H9 (cell line): Measurements from ENCODE around the gene GALT. TPM values are rescaled to one million over a fixed set of nuclear protein-coding genes. Genes with fewer than 3 reads are reported as not detected.

Source experiments
- DNase-seq: peaks from one replicate; pipeline ENCODE4 v3.0.0-alpha.2; 2017
- H2AFZ ChIP-seq: one replicate; pipeline ENCODE4 v1.6.1; 2013; ENCODE audit warnings: mild to moderate bottlenecking, low read length, control low read depth, moderate library complexity
- H2AK5ac ChIP-seq: 2 replicates; pipeline ENCODE4 v1.6.1; 2013; ENCODE audit warnings: low read length, control low read depth, mixed read lengths; ENCODE audit not compliant: insufficient read length
- H2BK120ac ChIP-seq: one replicate; pipeline ENCODE4 v1.6.1; 2013; ENCODE audit warnings: low read depth, mild to moderate bottlenecking, low read length, control low read depth, inconsistent platforms; ENCODE audit not compliant: poor library complexity, severe bottlenecking
- H2BK12ac ChIP-seq: 2 replicates; pipeline ENCODE4 v1.6.1; 2013; ENCODE audit warnings: low read length, control low read depth, mixed read lengths, low read depth; ENCODE audit not compliant: insufficient read length
- H2BK15ac ChIP-seq: 2 replicates; pipeline ENCODE4 v1.6.1; 2013; ENCODE audit warnings: low read depth, low read length, control low read depth
- H2BK20ac ChIP-seq: one replicate; pipeline ENCODE4 v1.6.1; 2013; ENCODE audit warnings: low read depth, mild to moderate bottlenecking, low read length, control low read depth, inconsistent platforms; ENCODE audit not compliant: poor library complexity, severe bottlenecking
- H2BK5ac ChIP-seq: 2 replicates; pipeline ENCODE4 v1.6.1; 2013; ENCODE audit warnings: low read length, control low read depth, mixed read lengths; ENCODE audit not compliant: insufficient read length
- H3K14ac ChIP-seq: 2 replicates; pipeline ENCODE4 v1.6.1; 2013; ENCODE audit warnings: low read length, control low read depth; ENCODE audit not compliant: insufficient read depth
- H3K18ac ChIP-seq: 2 replicates; pipeline ENCODE4 v1.6.1; 2013; ENCODE audit warnings: low read depth, mild to moderate bottlenecking, mixed read lengths, low read length, control low read depth; ENCODE audit not compliant: insufficient read length
- H3K23ac ChIP-seq: 2 replicates; pipeline ENCODE4 v1.6.1; 2013; ENCODE audit warnings: low read length, control low read depth, mixed read lengths, low read depth; ENCODE audit not compliant: insufficient read length
- H3K23me2 ChIP-seq: 2 replicates; pipeline ENCODE4 v1.6.1; 2013; ENCODE audit warnings: low read depth, mild to moderate bottlenecking, mixed read lengths, low read length, control low read depth; ENCODE audit not compliant: insufficient read length, poor library complexity, severe bottlenecking
- H3K27ac ChIP-seq: 2 replicates; pipeline ENCODE4 v1.5.1; 2013; ENCODE audit warnings: low read length, control low read depth, mixed read lengths, low read depth; ENCODE audit not compliant: insufficient read length
- H3K27me3 ChIP-seq: 2 replicates; pipeline ENCODE4 v1.6.1; 2013; ENCODE audit warnings: low read length, control low read depth, inconsistent platforms; ENCODE audit not compliant: insufficient read depth
- H3K4ac ChIP-seq: 2 replicates; pipeline ENCODE4 v1.6.1; 2013; ENCODE audit warnings: low read depth, mild to moderate bottlenecking, control low read depth, inconsistent platforms, low read length, moderate library complexity
- H3K4me1 ChIP-seq: 2 replicates; pipeline ENCODE4 v1.6.1; 2013; ENCODE audit warnings: low read length, control low read depth, inconsistent platforms; ENCODE audit not compliant: insufficient read depth
- H3K4me2 ChIP-seq: 2 replicates; pipeline ENCODE4 v1.6.1; 2013; ENCODE audit warnings: low read length, control low read depth, mixed read lengths; ENCODE audit not compliant: insufficient read length, insufficient read depth
- H3K56ac ChIP-seq: 2 replicates; pipeline ENCODE4 v1.6.1; 2013; ENCODE audit warnings: low read depth, mild to moderate bottlenecking, mixed read lengths, low read length, control low read depth; ENCODE audit not compliant: insufficient read length
- H3K79me1 ChIP-seq: 2 replicates; pipeline ENCODE4 v1.6.1; 2013; ENCODE audit warnings: low read depth, mild to moderate bottlenecking, moderate library complexity, low read length, control low read depth, inconsistent platforms; ENCODE audit not compliant: insufficient read depth, poor library complexity, severe bottlenecking
- H3K79me2 ChIP-seq: 2 replicates; pipeline ENCODE4 v1.6.1; 2013; ENCODE audit warnings: low read length, control low read depth, inconsistent platforms; ENCODE audit not compliant: insufficient read depth
- H3K9ac ChIP-seq: 2 replicates; pipeline ENCODE4 v1.6.1; 2013; ENCODE audit warnings: low read length, control low read depth, mixed read lengths; ENCODE audit not compliant: insufficient read length; ENCODE audit errors: extremely low read depth
- H3K9me3 ChIP-seq: one replicate; pipeline ENCODE4 v1.6.1; 2013; ENCODE audit warnings: low read depth, low read length, inconsistent platforms; ENCODE audit not compliant: control insufficient read depth
- H3T11ph ChIP-seq: one replicate; pipeline ENCODE4 v1.6.1; 2013; ENCODE audit warnings: mild to moderate bottlenecking, low read length, control low read depth, inconsistent platforms
- H4K20me1 ChIP-seq: one replicate; pipeline ENCODE4 v1.6.1; 2013; ENCODE audit not compliant: control insufficient read depth, insufficient read length, insufficient read depth
- H4K5ac ChIP-seq: 2 replicates; pipeline ENCODE4 v1.6.1; 2013; ENCODE audit warnings: low read depth, mild to moderate bottlenecking, mixed read lengths, low read length, control low read depth; ENCODE audit not compliant: insufficient read length
- H4K8ac ChIP-seq: replicated peaks from 2 replicates; pipeline ENCODE4 v1.6.1; 2013; ENCODE audit warnings: low read length, control low read depth, mixed read lengths, low read depth; ENCODE audit not compliant: insufficient read length
- H4K91ac ChIP-seq: 2 replicates; pipeline ENCODE4 v1.6.1; 2013; ENCODE audit warnings: low read depth, mild to moderate bottlenecking, moderate library complexity, mixed read lengths, low read length, control low read depth; ENCODE audit not compliant: insufficient read length
- H3K27ac Mint-ChIP-seq, 3 experiments: 2 replicates in 2 of 3; 3 replicates in 1 of 3; pipeline ENCODE4 v1.8.0; 2020 to 2021; ENCODE audit warnings: mixed read lengths in 3 of 3, mild to moderate bottlenecking in 1 of 3, moderate library complexity in 1 of 3
- H3K27me3 Mint-ChIP-seq: 2 replicates; pipeline ENCODE4 v1.8.0; 2021; ENCODE audit warnings: low read depth, mild to moderate bottlenecking, moderate library complexity, mixed read lengths
- H3K36me3 Mint-ChIP-seq, 3 experiments: 2 replicates in 2 of 3; 3 replicates in 1 of 3; pipeline ENCODE4 v1.8.0; 2020 to 2021; ENCODE audit warnings: low read depth in 3 of 3, mixed read lengths in 3 of 3; ENCODE audit not compliant: insufficient read depth in 1 of 3
- H3K4me1 Mint-ChIP-seq, 2 experiments: 2 replicates each; pipeline ENCODE4 v1.8.0; 2020; ENCODE audit warnings: mixed read lengths in 2 of 2
- H3K4me3 Mint-ChIP-seq, 2 experiments: 2 replicates in 1 of 2; 3 replicates in 1 of 2; pipeline ENCODE4 v1.8.0; 2020 to 2021; ENCODE audit warnings: mild to moderate bottlenecking in 2 of 2, mixed read lengths in 2 of 2, moderate library complexity in 1 of 2
- H3K9me3 Mint-ChIP-seq, 2 experiments: 2 replicates in 1 of 2; 3 replicates in 1 of 2; pipeline ENCODE4 v1.8.0; 2020; ENCODE audit warnings: mild to moderate bottlenecking in 2 of 2, mixed read lengths in 2 of 2, moderate library complexity in 1 of 2
- CTCF ChIP-seq: fragments of 200-600 bp; sonication (generic); conservative IDR thresholded peaks from 3 replicates; pipeline ENCODE4 v1.8.0; 2021; ENCODE audit warnings: antibody characterized with exemption, mild to moderate bottlenecking
- WGBS: extraction: QIAGEN DNeasy Blood & Tissue Kit; methylation state at CpG from one replicate; pipeline ENCODE4 v1.1.7; 2013; ENCODE audit warnings: missing lambda C conversion rate, low lambda C conversion rate, mixed read lengths; ENCODE audit not compliant: insufficient read length; ENCODE audit errors: extremely low coverage; 5-methylcytosine and 5-hydroxymethylcytosine counted together
- total RNA-seq: library from RNA; stranded (reverse); gene quantifications from 2 replicates; pipeline ENCODE4 v1.2.1, GENCODE V29; 2021

GALT gene
- total RNA-seq, 1 experiment from 2014 or later: 41.5 TPM

- H3K79me2 ChIP-seq: no peaks in the 10 kb centered on the region
- no peak for DNase-seq
- no peak overlapping the region for H2AK5ac ChIP-seq
- no peaks in the 10 kb centered on the region for H3K27me3 ChIP-seq
- Mint-ChIP-seq H3K36me3 (peaks cover 24 to 27% (median 24%) of the 10 kb centered on the region in 3 experiments), H3K27ac (no peak overlapping the region), H3K4me1 (peaks cover 5% of the 10 kb centered on the region in 2 experiments), H3K4me3 (no peak overlapping the region), H3K9me3 (peaks cover 10 to 13% of the 10 kb centered on the region in 2 experiments), H3K27me3 (peaks cover 10% of the 10 kb centered on the region)
- H3K27ac ChIP-seq: no peak overlapping the region
- no peaks in the 10 kb centered on the region for H4K20me1 ChIP-seq
- H3K18ac ChIP-seq: no peak overlapping the region
- no peak overlapping the region for H2AFZ ChIP-seq
- no peak overlapping the region for H2BK20ac ChIP-seq
- H3K9ac ChIP-seq: no peak overlapping the region
- no peak overlapping the region for H2BK120ac ChIP-seq
- no peak overlapping the region for H3K14ac ChIP-seq
- no peak overlapping the region for H2BK5ac ChIP-seq
- H3K4me2 ChIP-seq: no peak overlapping the region
- H4K5ac ChIP-seq: no peak overlapping the region
- H3K79me1 ChIP-seq: no peaks in the 10 kb centered on the region
- H2BK15ac ChIP-seq: no peak overlapping the region
- no peak overlapping the region for H3K4ac ChIP-seq
- no peak overlapping the region for H4K8ac ChIP-seq
- WGBS: no CpG with 5 or more reads among the region's 5 CpGs
- no peak overlapping the region for H3K56ac ChIP-seq
- no peak for TF ChIP-seq CTCF
- peaks cover 7% of the 10 kb centered on the region for H3K23me2 ChIP-seq
- H4K91ac ChIP-seq: no peak overlapping the region
- H2BK12ac ChIP-seq: no peak overlapping the region
- no peak overlapping the region for H3K23ac ChIP-seq
- H3K9me3 ChIP-seq: no peaks in the 10 kb centered on the region
- H3K4me1 ChIP-seq: no peaks in the 10 kb centered on the region
- H3T11ph ChIP-seq: no peak overlapping the region
Measured at GRCh38 chr9:34669809-34670562, 23.5 kb downstream of the GALT start.
